Measurements from ENCODE around the gene SLC38A1.
A peak's percentile ranks its signal among the peaks of the same experiment; 100 is the strongest.
"Not testable (repeated sequence)": the region's sequence is repeated elsewhere in the genome, so short reads cannot be mapped to it uniquely, and the experiment has no call there.

SLC38A1 gene

GRCh38 chr12:46268583-46269428 lies at the start of gene SLC38A1:
SLC38A1 (minus strand) TSS chr12:46269043; CDS start chr12:46239800, 29,243 bp downstream.
- peak; percentile 60 to 71 for DNase-seq (ENCODE audit: low read depth in 2 of 2)

- DNase-seq (ENCODE audit: low read depth in 2 of 2), result no peak
Observed at GRCh38 chr12:46318037-46318436, 49.2 kb upstream of the SLC38A1 start.

GRCh38 chr12:46304070-46304469 lies 35.2 kb upstream of the SLC38A1 start:
- no peak for DNase-seq (ENCODE audit: low read depth in 2 of 2)

GRCh38 chr12:46303039-46303666 lies 34.3 kb upstream of the SLC38A1 start:
- DNase-seq (ENCODE audit: low read depth in 2 of 2), result peak; percentile 11 to 19

GRCh38 chr12:46300910-46301309 lies 32.1 kb upstream of the SLC38A1 start:
- no peak for DNase-seq (ENCODE audit: low read depth in 2 of 2)

- DNase-seq (ENCODE audit: low read depth in 2 of 2), result no peak
Observed at GRCh38 chr12:46299851-46300250, 31.0 kb upstream of the SLC38A1 start.

GRCh38 chr12:46298261-46298660 lies 29.4 kb upstream of the SLC38A1 start:
- DNase-seq (ENCODE audit: low read depth in 2 of 2), result no peak

GRCh38 chr12:46296822-46297221 lies 28.0 kb upstream of the SLC38A1 start:
- DNase-seq (ENCODE audit: low read depth in 2 of 2), result no peak

- no peak for DNase-seq (ENCODE audit: low read depth in 2 of 2)
Observed at GRCh38 chr12:46292754-46293402, 24.0 kb upstream of the SLC38A1 start.

- DNase-seq (ENCODE audit: low read depth in 2 of 2), result not testable (repeated sequence)
Observed at GRCh38 chr12:46291953-46292352, 23.1 kb upstream of the SLC38A1 start.

GRCh38 chr12:46285177-46285576 lies 16.3 kb upstream of the SLC38A1 start:
- not testable (repeated sequence) for DNase-seq (ENCODE audit: low read depth in 2 of 2)

- no peak for DNase-seq (ENCODE audit: low read depth in 2 of 2)
Observed at GRCh38 chr12:46282829-46283228, 14.0 kb upstream of the SLC38A1 start.

- DNase-seq (ENCODE audit: low read depth in 2 of 2), result no peak
Observed at GRCh38 chr12:46276756-46277155, 7.9 kb upstream of the SLC38A1 start.

- DNase-seq (ENCODE audit: low read depth in 2 of 2), result no peak
Observed at GRCh38 chr12:46271863-46272262, 3.0 kb upstream of the SLC38A1 start.

- peak in 1 of 2 donors; percentile 38 for DNase-seq (ENCODE audit: low read depth in 2 of 2)
Observed at GRCh38 chr12:46269429-46270241, 792 bp upstream of the SLC38A1 start.

GRCh38 chr12:46267825-46268582 lies 839 bp downstream of the SLC38A1 start:
- no peak for DNase-seq (ENCODE audit: low read depth in 2 of 2)

GRCh38 chr12:46267575-46267824 lies 1.3 kb downstream of the SLC38A1 start:
- DNase-seq (ENCODE audit: low read depth in 2 of 2), result no peak

GRCh38 chr12:46266869-46267574 lies 1.8 kb downstream of the SLC38A1 start:
- peak in 1 of 2 donors; percentile 27 for DNase-seq (ENCODE audit: low read depth in 2 of 2)

GRCh38 chr12:46266382-46266791 lies 2.5 kb downstream of the SLC38A1 start:
- DNase-seq (ENCODE audit: low read depth in 2 of 2), result no peak

GRCh38 chr12:46265734-46266133 lies 3.1 kb downstream of the SLC38A1 start:
- DNase-seq (ENCODE audit: low read depth in 2 of 2), result no peak

- DNase-seq (ENCODE audit: low read depth in 2 of 2), result no peak
Observed at GRCh38 chr12:46265102-46265501, 3.7 kb downstream of the SLC38A1 start.
